Liver (tissue), 9 donors: Measurements from ENCODE around the gene ASNSD1. TPM values are rescaled to one million over a fixed set of nuclear protein-coding genes. Genes with fewer than 3 reads are reported as not detected.

ENCODE experiments used
- DNase-seq: peaks from one replicate; pipeline ENCODE4 v3.0.0-alpha.2; 2017; ENCODE audit warnings: low spot score
- H3K27ac ChIP-seq, 2 donors: one replicate each; pipeline ENCODE4 v1.7.0; 2013; ENCODE audit warnings: inconsistent platforms in 2 of 2, low read length in 2 of 2, control low read depth in 1 of 2, low read depth in 1 of 2, mild to moderate bottlenecking in 1 of 2
- H3K27me3 ChIP-seq, 4 donors: one replicate each; pipeline versions ENCODE4 v1.6.1 to v1.7.0; 2013; ENCODE audit warnings: low read length in 3 of 4, inconsistent platforms in 1 of 4, mild to moderate bottlenecking in 1 of 4, moderate library complexity in 1 of 4; ENCODE audit not compliant: control insufficient read depth in 4 of 4, insufficient read depth in 4 of 4
- H3K36me3 ChIP-seq, 4 donors: one replicate each; pipeline versions ENCODE4 v1.6.1 to v1.7.0; 2013; ENCODE audit warnings: low read length in 3 of 4, mild to moderate bottlenecking in 3 of 4, low read depth in 1 of 4, moderate library complexity in 1 of 4; ENCODE audit not compliant: control insufficient read depth in 4 of 4, insufficient read depth in 3 of 4
- H3K4me1 ChIP-seq, 4 donors: one replicate each; pipeline versions ENCODE4 v1.6.1 to v1.7.0; 2013; ENCODE audit warnings: low read length in 3 of 4, mild to moderate bottlenecking in 3 of 4, moderate library complexity in 1 of 4; ENCODE audit not compliant: control insufficient read depth in 4 of 4, insufficient read depth in 4 of 4
- H3K4me3 ChIP-seq, 3 donors: one replicate each; pipeline versions ENCODE4 v1.6.1 to v1.7.0; 2013; ENCODE audit warnings: low read length in 3 of 3, control low read depth in 1 of 3, low read depth in 1 of 3, mild to moderate bottlenecking in 1 of 3
- H3K9ac ChIP-seq, 2 donors: one replicate each; pipeline ENCODE4 v1.7.0; 2013; ENCODE audit warnings: low read length in 2 of 2, mild to moderate bottlenecking in 2 of 2, moderate library complexity in 2 of 2, control low read depth in 1 of 2, low read depth in 1 of 2
- H3K9me3 ChIP-seq, 4 donors: one replicate each; pipeline versions ENCODE4 v1.6.1 to v1.7.0; 2013; ENCODE audit warnings: low read length in 3 of 4; ENCODE audit not compliant: control insufficient read depth in 4 of 4
- ATF3 ChIP-seq: IDR thresholded peaks from 2 replicates; pipeline ENCODE4 v1.6.1; 2016; ENCODE audit warnings: antibody characterized with exemption
- CTCF ChIP-seq: fragments of 150-350 bp; IDR thresholded peaks from 2 replicates; pipeline ENCODE4 v1.5.1; 2017; ENCODE audit warnings: improper control_type of control experiment, low read depth, low read length; ENCODE audit not compliant: missing input control
- EGR1 ChIP-seq, 2 donors: IDR thresholded peaks; 2 replicates each; pipeline ENCODE4 v1.6.1; 2016 to 2018; ENCODE audit warnings: antibody characterized with exemption in 2 of 2, low read depth in 2 of 2
- FOXA2 ChIP-seq: IDR thresholded peaks from 2 replicates; pipeline ENCODE4 v1.6.1; 2016; ENCODE audit warnings: antibody characterized with exemption
- GABPA ChIP-seq, 2 donors: IDR thresholded peaks in 1 of 2; conservative IDR thresholded peaks in 1 of 2; 2 replicates each; pipeline ENCODE4 v1.6.1; 2016; ENCODE audit warnings: antibody characterized with exemption in 2 of 2, mild to moderate bottlenecking in 1 of 2, moderate library complexity in 1 of 2
- HNF4A ChIP-seq, 2 donors: conservative IDR thresholded peaks; 2 replicates each; pipeline ENCODE4 v1.6.1; 2016; ENCODE audit warnings: antibody characterized with exemption in 2 of 2, mild to moderate bottlenecking in 2 of 2
- HNF4G ChIP-seq: IDR thresholded peaks from 2 replicates; pipeline ENCODE4 v1.6.1; 2016; ENCODE audit warnings: antibody characterized with exemption
- JUND ChIP-seq, 2 donors: IDR thresholded peaks; 2 replicates each; pipeline ENCODE4 v1.6.1; 2016; ENCODE audit warnings: antibody characterized with exemption in 2 of 2
- MAX ChIP-seq: IDR thresholded peaks from 2 replicates; pipeline ENCODE4 v1.6.1; 2016; ENCODE audit warnings: antibody characterized with exemption
- NR2F2 ChIP-seq: IDR thresholded peaks from 2 replicates; pipeline ENCODE4 v1.6.1; 2016; ENCODE audit warnings: antibody characterized with exemption
- RAD21 ChIP-seq, 2 donors: IDR thresholded peaks; 2 replicates each; pipeline ENCODE4 v1.6.1; 2016; ENCODE audit warnings: antibody characterized with exemption in 2 of 2, mild to moderate bottlenecking in 2 of 2
- REST ChIP-seq: IDR thresholded peaks from 2 replicates; pipeline ENCODE4 v1.6.1; 2016; ENCODE audit warnings: antibody characterized with exemption, mild to moderate bottlenecking
- RXRA ChIP-seq, 2 donors: IDR thresholded peaks; 2 replicates each; pipeline ENCODE4 v1.6.1; 2017 to 2018; ENCODE audit warnings: antibody characterized with exemption in 2 of 2, mild to moderate bottlenecking in 1 of 2
- SP1 ChIP-seq: IDR thresholded peaks from 2 replicates; pipeline ENCODE4 v1.6.1; 2018; ENCODE audit warnings: antibody characterized with exemption, mild to moderate bottlenecking
- TAF1 ChIP-seq: conservative IDR thresholded peaks from 2 replicates; pipeline ENCODE4 v1.6.1; 2016; ENCODE audit warnings: antibody characterized with exemption, mild to moderate bottlenecking
- YY1 ChIP-seq: IDR thresholded peaks from 2 replicates; pipeline ENCODE4 v1.6.1; 2016; ENCODE audit warnings: antibody characterized with exemption, mild to moderate bottlenecking
- ZBTB33 ChIP-seq: IDR thresholded peaks from 2 replicates; pipeline ENCODE4 v1.6.1; 2016; ENCODE audit warnings: antibody characterized with exemption
- WGBS: extraction: QIAGEN DNeasy Blood & Tissue Kit; methylation state at CpG from one replicate; pipeline ENCODE4 v1.1.7; 2013; 5-methylcytosine and 5-hydroxymethylcytosine counted together
- polyA plus RNA-seq, 2 donors: library from polyadenylated mRNA; stranded (reverse) in 1 of 2; unstranded in 1 of 2; fragments of 200-250 nt in 1 of 2; fragments of >200 nt in 1 of 2; fragmentation: Nextera tagmentation in 1 of 2; extraction: Ambion mirVana in 1 of 2; gene quantifications; one replicate each; pipeline versions ENCODE4 v1.2.1 to v1.2.3, GENCODE V29; 2013 to 2015
- total RNA-seq, 2 donors: library from RNA; depleted of rRNA; stranded (reverse); fragments of >200 nt; gene quantifications; one replicate each; pipeline ENCODE4 v1.2.3, GENCODE V29; 2014
- donor health status: healthy.
- donor health status: healthy.
- donor health status: healthy.
- donor health status: healthy.
- donor health status: healthy.

The ASNSD1 gene
- total and polyA plus RNA-seq, 4 donors: 19.8 to 33.0 (median 25.5) TPM

GRCh38 chr2:189614585-189614984, 46.7 kb upstream of the ASNSD1 start:
- Histone ChIP-seq H3K4me1 (peaks cover 0 to 11% (median 7%) of the 10 kb centered on the region in 4 donors), H3K27ac (no peak overlapping the region), H3K27me3 (no peaks in the 10 kb centered on the region), H3K4me3 (no peak overlapping the region), H3K9me3 (no peaks in the 10 kb centered on the region), H3K36me3 (no peaks in the 10 kb centered on the region), H3K9ac (no peak overlapping the region)
- WGBS: 94% methylated on average over 4 of the region's 4 CpGs
- DNase-seq: no peak
- TF ChIP-seq TAF1 (no peak), ATF3 (no peak), NR2F2 (no peak), JUND (IDR thresholded peaks at IDR 0.05) (no peak), REST (no peak), EGR1 (IDR thresholded peaks at IDR 0.05; ENCODE audit: low read depth in 2 of 2) (no peak), FOXA2 (no peak), HNF4G (no peak), MAX (no peak), YY1 (no peak), GABPA (IDR thresholded peaks at IDR 0.05 in 1 of 2, conservative IDR thresholded peaks at IDR 0.05 in 1 of 2) (no peak)

- H3K36me3 ChIP-seq: no peaks in the 10 kb centered on the region
- TF ChIP-seq SP1 (no peak), HNF4G (no peak), TAF1 (no peak), RXRA (IDR thresholded peaks at IDR 0.05) (no peak)
- no peak overlapping the region for H3K4me3 ChIP-seq
- H3K27ac ChIP-seq: no peak overlapping the region
- H3K9ac ChIP-seq: no peak overlapping the region
- no peaks in the 10 kb centered on the region for H3K9me3 ChIP-seq
- no peaks in the 10 kb centered on the region for H3K27me3 ChIP-seq
- no peak for DNase-seq
- 0% methylated on average over 1 of the region's 1 CpG for WGBS
- H3K4me1 ChIP-seq: peaks cover 0 to 6% (median 1%) of the 10 kb centered on the region in 4 donors
Measured at GRCh38 chr2:189618197-189618596, 43.1 kb upstream of the ASNSD1 start.

GRCh38 chr2:189621781-189622180, 39.5 kb upstream of the ASNSD1 start:
- DNase-seq: no peak
- Histone ChIP-seq H3K36me3 (no peaks in the 10 kb centered on the region), H3K27me3 (no peaks in the 10 kb centered on the region), H3K4me1 (no peaks in the 10 kb centered on the region), H3K27ac (no peak overlapping the region), H3K4me3 (no peak overlapping the region), H3K9me3 (no peaks in the 10 kb centered on the region), H3K9ac (no peak overlapping the region)
- TF ChIP-seq FOXA2 (no peak), ZBTB33 (no peak), JUND (IDR thresholded peaks at IDR 0.05) (no peak), CTCF (no peak), EGR1 (IDR thresholded peaks at IDR 0.05; ENCODE audit: low read depth in 2 of 2) (no peak), REST (no peak), HNF4A (conservative IDR thresholded peaks at IDR 0.05) (no peak), RAD21 (IDR thresholded peaks at IDR 0.05) (no peak), HNF4G (no peak), SP1 (no peak)
